Motor neuron (in vitro differentiated cells): Measurements from ENCODE around the gene NT5C. TPM values are rescaled to one million over a fixed set of nuclear protein-coding genes. Genes with fewer than 3 reads are reported as not detected.
"Not testable (repeated sequence)": the region's sequence is repeated elsewhere in the genome, so short reads cannot be mapped to it uniquely, and the experiment has no call there.

Experiments used
- ATAC-seq, 8 experiments: fragments of 200-7000 bp; cut with Tn5 transposase; replicated peaks in 6 of 8; 2 replicates each; pipeline ENCODE4 v1.8.0; 2021; ENCODE audit warnings: mild to moderate bottlenecking in 8 of 8, moderate library complexity in 8 of 8
- H3K27ac ChIP-seq, 2 donors: fragments of 250-450 bp; sonication (Bioruptor Pico); 2 replicates each; pipeline ENCODE4 v1.9.0; 2021; ENCODE audit warnings: antibody characterized with exemption in 2 of 2, mild to moderate bottlenecking in 2 of 2, moderate library complexity in 1 of 2
- H3K4me1 ChIP-seq, 2 donors: fragments of 250-450 bp; sonication (Bioruptor Pico); replicated peaks in 1 of 2; 2 replicates each; pipeline ENCODE4 v1.6.1; 2021; ENCODE audit warnings: antibody characterized with exemption in 2 of 2, mild to moderate bottlenecking in 2 of 2, moderate library complexity in 1 of 2
- H3K4me3 ChIP-seq, 5 donors: fragments of 250-450 bp; sonication (Bioruptor Pico); 2 replicates each; pipeline ENCODE4 v1.9.0; 2021; ENCODE audit warnings: antibody characterized with exemption in 5 of 5, mild to moderate bottlenecking in 5 of 5, moderate library complexity in 4 of 5
- WGBS, 10 experiments: fragments of 450-650 bp; shearing (Covaris generic); methylation state at CpG; one replicate each; pipeline ENCODE4 v1.0.0; 2022; 5-methylcytosine and 5-hydroxymethylcytosine counted together
- in situ Hi-C, 9 experiments: fragments of 400-800 bp; cut with MboI; loops; one replicate each; pipeline ENCODE4 v1.15.0; 2021; ENCODE audit warnings: low sequenced_read_pairs in 9 of 9, low pct_unique_long_range_greater_than_20kb in 2 of 9; ENCODE audit not compliant: unreplicated experiment in 9 of 9
- total RNA-seq, 8 experiments: library from RNA; unstranded; fragments of 300-600 nt; gene quantifications; 2 replicates each; pipeline versions ENCODE4 v1.2.3 to v1.2.4, GENCODE V29; 2022

The NT5C gene
- total RNA-seq, 8 experiments from 2014 or later: 30.0 to 86.8 (median 41.9) TPM

- in situ Hi-C loops: no loop called here
- Histone ChIP-seq H3K4me3 (no peak overlapping the region), H3K27ac (no peak overlapping the region), H3K4me1 (peaks cover 6% of the 10 kb centered on the region in 2 donors)
- 89 to 94% (median 93%) methylated on average over 3 to 6 of the region's 8 CpGs; no CpG with 5 or more reads in 4 of the 10 experiments for WGBS, 10 experiments
- ATAC-seq: no peak
Measured at GRCh38 chr17:75135946-75136345, 4.4 kb upstream of the NT5C start.

- in situ Hi-C loops: no loop called here
- WGBS, 10 experiments: 40 to 100% (median 68%) methylated on average over 1 to 3 of the region's 5 CpGs; no CpG with 5 or more reads in 4 of the 10 experiments
- Histone ChIP-seq H3K4me3 (no peak overlapping the region), H3K4me1 (peaks cover 7 to 8% of the 10 kb centered on the region in 2 donors), H3K27ac (no peak overlapping the region)
- ATAC-seq: no peak
Measured at GRCh38 chr17:75135452-75135851, 3.9 kb upstream of the NT5C start.

GRCh38 chr17:75133607-75134347, 2.2 kb upstream of the NT5C start:
- H3K4me1 ChIP-seq: peaks cover 12 to 14% of the 10 kb centered on the region in 2 donors
- in situ Hi-C loops, ATAC-seq, H3K27ac ChIP-seq, H3K4me3 ChIP-seq: not testable (repeated sequence)
- 82 to 100% (median 88%) methylated on average over 2 to 6 of the region's 14 CpGs; no CpG with 5 or more reads in 4 of the 10 experiments for WGBS, 10 experiments

GRCh38 chr17:75133001-75133400, 1.5 kb upstream of the NT5C start:
- in situ Hi-C loops: no loop called here
- no peak overlapping the region for H3K27ac ChIP-seq
- ATAC-seq: no peak
- peaks cover 12 to 14% of the 10 kb centered on the region in 2 donors for H3K4me1 ChIP-seq
- H3K4me3 ChIP-seq: no peak overlapping the region
- WGBS, 10 experiments: 97 to 100% (median 100%) methylated on average over 1 to 3 of the region's 3 CpGs; no CpG with 5 or more reads in 7 of the 10 experiments

GRCh38 chr17:75132018-75133000, 767 bp upstream of the NT5C start:
- in situ Hi-C loops: not testable (repeated sequence)
- 73 to 100% (median 85%) methylated on average over 2 to 25 of the region's 40 CpGs for WGBS, 10 experiments
- Histone ChIP-seq H3K27ac (peak overlapping the region; percentile 83 to 91), H3K4me1 (peaks cover 12 to 14% of the 10 kb centered on the region in 2 donors), H3K4me3 (peak overlapping the region; percentile 59 to 95 (median 69))
- ATAC-seq: peak in 1 of 8 experiments; percentile 7

GRCh38 chr17:75130632-75131277, 787 bp downstream of the NT5C start:
- ATAC-seq: peak; percentile 29 to 62 (median 48)
- H3K4me1 ChIP-seq: peaks cover 12 to 14% of the 10 kb centered on the region in 2 donors
- peak overlapping the region; percentile 59 to 95 (median 69) for H3K4me3 ChIP-seq
- peak overlapping the region; percentile 83 to 91 for H3K27ac ChIP-seq
- in situ Hi-C loops: no loop called here
- 0 to 48% (median 6%) methylated on average over 4 to 10 of the region's 29 CpGs; no CpG with 5 or more reads in 5 of the 10 experiments for WGBS, 10 experiments

GRCh38 chr17:75130059-75130631, 1.4 kb downstream of the NT5C start:
- no peak for ATAC-seq
- Histone ChIP-seq H3K4me3 (peak overlapping the region; percentile 59 to 95 (median 69)), H3K27ac (peak overlapping the region; percentile 83 to 91), H3K4me1 (peaks cover 12 to 14% of the 10 kb centered on the region in 2 donors)
- in situ Hi-C loops: no loop called here
- 41 to 93% (median 79%) methylated on average over 2 to 8 of the region's 24 CpGs; no CpG with 5 or more reads in 6 of the 10 experiments for WGBS, 10 experiments

- Histone ChIP-seq H3K27ac (no peak overlapping the region), H3K4me1 (peaks cover 12 to 14% of the 10 kb centered on the region in 2 donors), H3K4me3 (no peak overlapping the region)
- 75 to 100% (median 100%) methylated on average over 1 to 5 of the region's 9 CpGs; no CpG with 5 or more reads in 5 of the 10 experiments for WGBS, 10 experiments
- no peak for ATAC-seq
- in situ Hi-C loops: no loop called here
Measured at GRCh38 chr17:75129576-75129975, 2.0 kb downstream of the NT5C start.

GRCh38 chr17:75128694-75129505, 2.6 kb downstream of the NT5C start:
- peaks cover 12 to 14% of the 10 kb centered on the region in 2 donors for H3K4me1 ChIP-seq
- no peak overlapping the region for H3K4me3 ChIP-seq
- ATAC-seq: no peak
- in situ Hi-C loops: no loop called here
- 91 to 100% (median 95%) methylated on average over 2 to 7 of the region's 33 CpGs; no CpG with 5 or more reads in 7 of the 10 experiments for WGBS, 10 experiments
- no peak overlapping the region for H3K27ac ChIP-seq

- in situ Hi-C loops, H3K27ac ChIP-seq, H3K4me3 ChIP-seq, ATAC-seq: not testable (repeated sequence)
- peaks cover 12 to 14% of the 10 kb centered on the region in 2 donors for H3K4me1 ChIP-seq
- WGBS, 10 experiments: 78 to 100% (median 94%) methylated on average over 2 to 5 of the region's 5 CpGs; no CpG with 5 or more reads in 3 of the 10 experiments
Measured at GRCh38 chr17:75127936-75128335, 3.6 kb downstream of the NT5C start.

GRCh38 chr17:75126954-75127353, 4.6 kb downstream of the NT5C start:
- WGBS, 10 experiments: 60 to 100% (median 83%) methylated on average over 1 to 6 of the region's 8 CpGs; no CpG with 5 or more reads in 3 of the 10 experiments
- Histone ChIP-seq H3K4me3 (no peak overlapping the region), H3K27ac (no peak overlapping the region), H3K4me1 (peaks cover 7 to 9% of the 10 kb centered on the region in 2 donors)
- ATAC-seq: no peak
- in situ Hi-C loops: no loop called here
